HG03354 (cell line): ENCODE results near the gene SCNN1A.

Source experiments
- ATAC-seq: cut with Tn5 transposase; IDR thresholded peaks from one replicate; pipeline ENCODE4 v1.9.1; 2021; ENCODE audit warnings: mild to moderate bottlenecking; ENCODE audit not compliant: unreplicated experiment, poor library complexity, severe bottlenecking

The SCNN1A gene

GRCh38 chr12:6336889-6337853, 38.2 kb downstream of the SCNN1A start:
- no peak for ATAC-seq

- ATAC-seq: peak; percentile 42
Measured at GRCh38 chr12:6336079-6336888, 39.1 kb downstream of the SCNN1A start.

DNA sequence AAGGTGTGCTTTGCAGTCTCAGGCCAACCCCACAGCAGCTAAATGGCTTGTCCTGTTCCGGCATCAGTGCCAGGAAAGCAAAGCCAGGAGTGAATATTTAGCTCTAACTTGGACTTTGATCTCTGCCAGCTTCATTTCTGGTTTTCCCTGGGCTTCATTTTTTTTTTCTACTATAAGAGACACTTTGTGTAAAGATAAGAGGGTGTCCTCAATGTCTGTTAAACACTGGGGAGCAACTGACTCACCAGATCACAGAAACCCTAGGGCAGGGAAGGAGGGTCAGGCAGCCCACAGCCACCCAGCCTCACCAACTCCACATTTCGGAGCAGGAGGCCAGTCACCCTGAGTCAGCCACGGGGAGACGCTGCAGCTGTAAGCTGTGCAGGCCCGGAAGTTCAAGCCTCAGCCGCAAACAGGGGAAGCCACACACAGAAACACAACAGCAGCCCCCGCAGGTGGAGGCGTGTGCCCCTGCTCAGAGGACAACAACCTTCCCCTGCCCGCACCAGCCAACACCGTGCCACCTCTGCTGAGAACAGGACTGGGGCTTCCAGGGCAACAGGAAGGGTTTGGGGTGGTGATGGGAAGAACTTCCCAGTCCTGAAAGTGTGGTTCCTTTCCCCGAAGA, 39.8 kb downstream of the SCNN1A start:
- peak; percentile 72 for ATAC-seq

DNA sequence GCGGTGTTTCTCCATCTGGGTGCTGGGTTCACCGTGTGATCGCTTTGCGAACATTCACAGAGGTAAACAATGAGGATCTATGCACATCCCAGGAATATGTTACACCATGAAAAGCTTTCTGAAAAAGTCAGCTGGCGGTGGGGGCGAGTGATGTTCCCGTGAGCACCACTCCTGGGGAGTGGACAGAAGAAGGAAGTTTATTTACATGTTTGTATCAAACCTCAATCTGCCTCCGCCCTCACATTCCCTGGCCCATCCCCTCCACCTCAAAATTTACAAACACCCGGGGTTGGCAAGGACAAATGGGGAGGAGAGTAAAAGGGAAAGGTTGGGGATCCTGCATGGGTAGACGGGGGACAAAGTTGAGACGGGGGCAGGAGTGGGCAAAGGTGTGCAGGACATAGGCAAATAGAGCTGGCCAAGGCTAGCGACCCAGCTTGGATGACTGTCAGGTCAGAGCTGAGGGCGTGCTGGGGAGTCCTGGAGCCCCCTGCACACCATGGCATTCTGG, 40.4 kb downstream of the SCNN1A start:
- ATAC-seq: no peak

DNA sequence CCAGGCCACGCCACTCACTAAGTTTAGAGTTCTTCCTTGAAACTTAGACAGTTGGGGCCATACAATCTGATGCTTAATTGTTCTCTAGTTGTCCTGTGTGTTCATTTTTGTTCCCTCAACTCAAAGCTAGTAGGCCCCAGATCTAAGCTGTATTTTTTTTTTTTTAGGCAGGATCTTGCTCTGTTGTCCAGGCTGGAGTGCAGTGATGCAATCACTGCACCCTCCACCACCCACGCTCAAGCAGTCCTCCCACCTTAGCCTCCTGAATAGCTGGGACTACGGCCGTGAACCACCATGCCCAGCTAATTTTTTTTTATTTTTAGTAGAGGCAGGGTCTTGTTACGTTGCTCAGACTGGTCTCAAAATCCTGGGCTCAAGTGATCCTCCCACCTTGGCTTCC, 41.0 kb downstream of the SCNN1A start:
- ATAC-seq: no peak

GRCh38 chr12:6333566-6333965, 41.8 kb downstream of the SCNN1A start:
- ATAC-seq: no peak

DNA sequence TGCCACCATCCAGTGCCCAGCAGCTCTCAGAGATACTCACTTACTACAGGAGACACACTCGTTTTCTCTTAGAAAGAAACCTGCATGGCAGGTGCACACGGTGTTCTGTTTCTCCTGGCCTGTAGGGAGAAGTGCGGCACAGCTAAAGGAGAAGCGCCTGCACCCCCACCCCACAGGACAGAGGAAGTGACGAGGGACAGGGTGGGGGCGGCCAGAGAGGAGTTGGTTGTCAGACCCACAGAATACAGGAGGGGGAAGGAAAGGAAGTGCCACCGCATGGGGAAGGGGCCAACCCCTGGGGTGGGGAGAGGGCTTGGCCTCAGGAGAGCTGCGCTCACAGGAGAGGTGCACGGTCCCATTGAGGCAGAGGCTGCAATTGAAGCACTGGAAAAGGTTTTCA, 42.3 kb downstream of the SCNN1A start:
- no peak for ATAC-seq

- ATAC-seq: no peak
Measured at GRCh38 chr12:6332459-6332858, 42.9 kb downstream of the SCNN1A start.

DNA sequence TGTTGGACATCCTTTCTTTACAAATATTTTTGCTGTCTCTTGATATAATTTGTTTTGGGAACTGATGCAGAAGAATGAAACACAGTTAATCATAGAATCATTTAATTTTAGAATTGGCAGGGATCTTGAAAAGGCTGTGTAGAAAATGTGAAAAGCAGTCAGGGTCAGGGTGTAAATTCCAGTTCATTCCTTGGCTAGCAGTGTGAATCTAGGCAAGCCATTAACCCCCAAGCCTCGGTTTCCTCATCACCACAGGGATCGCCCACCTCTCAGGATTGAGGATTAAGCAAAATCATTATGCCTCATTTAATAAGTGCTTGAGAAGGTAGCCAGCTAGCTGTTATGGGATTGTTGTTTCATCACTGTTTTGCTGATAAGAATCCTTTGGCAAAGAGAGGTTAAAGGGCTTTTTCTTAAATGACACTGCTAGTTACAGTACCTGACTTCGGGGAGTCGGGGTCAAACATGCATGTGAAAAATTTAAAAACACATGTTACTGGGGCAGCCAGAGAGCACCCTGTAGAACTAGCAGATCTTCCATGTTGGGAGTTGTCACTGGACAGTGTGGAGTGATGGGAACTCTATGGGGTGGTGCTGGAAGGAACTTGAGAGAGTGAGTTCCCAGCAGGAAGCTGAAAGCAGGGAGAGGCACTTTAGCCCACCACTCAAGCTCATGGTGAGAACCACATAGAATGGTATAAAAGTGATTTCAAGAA, 44.2 kb downstream of the SCNN1A start:
- no peak for ATAC-seq

GRCh38 chr12:6330192-6330591, 45.2 kb downstream of the SCNN1A start:
- peak; percentile 52 for ATAC-seq

GRCh38 chr12:6329703-6330064, 45.7 kb downstream of the SCNN1A start:
- no peak for ATAC-seq

- ATAC-seq: no peak
Measured at GRCh38 chr12:6328945-6329702, 46.2 kb downstream of the SCNN1A start.

DNA sequence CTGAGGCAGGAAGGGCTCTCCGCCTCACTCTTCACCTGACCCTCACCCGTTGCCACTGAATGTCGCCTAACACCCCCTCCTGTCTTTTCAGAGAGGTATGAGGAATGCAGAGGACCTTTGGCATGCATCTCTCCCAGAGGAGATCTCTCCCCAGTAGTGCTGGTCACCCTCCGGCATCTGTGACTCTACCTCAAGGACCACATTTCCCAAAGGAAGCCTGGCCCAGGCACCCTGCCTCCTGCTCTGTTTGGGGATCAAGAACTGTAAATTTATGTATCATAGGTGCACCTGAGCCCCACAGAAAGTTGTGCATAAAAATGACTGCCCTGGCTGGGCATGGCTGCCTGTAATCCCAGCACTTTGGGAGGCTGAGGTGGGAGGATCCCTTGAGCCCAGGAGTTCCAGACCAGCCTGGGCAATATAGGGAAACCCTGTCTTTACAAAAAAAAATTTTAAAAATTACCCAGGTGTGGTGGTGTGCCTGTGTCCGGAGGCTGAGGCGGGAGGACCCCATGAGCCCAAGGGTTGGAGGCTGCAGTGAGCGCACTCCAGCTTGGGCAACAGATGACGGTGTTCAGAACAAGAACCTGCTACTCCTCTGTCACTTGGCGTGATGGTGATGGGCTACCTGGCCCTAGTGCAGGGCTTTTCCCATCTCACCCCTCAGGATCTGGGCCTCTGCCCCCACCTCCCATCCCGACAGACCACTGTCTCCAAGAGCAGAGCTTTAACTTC, 47.2 kb downstream of the SCNN1A start:
- ATAC-seq: no peak

GRCh38 chr12:6327229-6328041, 47.9 kb downstream of the SCNN1A start:
- no peak for ATAC-seq

DNA sequence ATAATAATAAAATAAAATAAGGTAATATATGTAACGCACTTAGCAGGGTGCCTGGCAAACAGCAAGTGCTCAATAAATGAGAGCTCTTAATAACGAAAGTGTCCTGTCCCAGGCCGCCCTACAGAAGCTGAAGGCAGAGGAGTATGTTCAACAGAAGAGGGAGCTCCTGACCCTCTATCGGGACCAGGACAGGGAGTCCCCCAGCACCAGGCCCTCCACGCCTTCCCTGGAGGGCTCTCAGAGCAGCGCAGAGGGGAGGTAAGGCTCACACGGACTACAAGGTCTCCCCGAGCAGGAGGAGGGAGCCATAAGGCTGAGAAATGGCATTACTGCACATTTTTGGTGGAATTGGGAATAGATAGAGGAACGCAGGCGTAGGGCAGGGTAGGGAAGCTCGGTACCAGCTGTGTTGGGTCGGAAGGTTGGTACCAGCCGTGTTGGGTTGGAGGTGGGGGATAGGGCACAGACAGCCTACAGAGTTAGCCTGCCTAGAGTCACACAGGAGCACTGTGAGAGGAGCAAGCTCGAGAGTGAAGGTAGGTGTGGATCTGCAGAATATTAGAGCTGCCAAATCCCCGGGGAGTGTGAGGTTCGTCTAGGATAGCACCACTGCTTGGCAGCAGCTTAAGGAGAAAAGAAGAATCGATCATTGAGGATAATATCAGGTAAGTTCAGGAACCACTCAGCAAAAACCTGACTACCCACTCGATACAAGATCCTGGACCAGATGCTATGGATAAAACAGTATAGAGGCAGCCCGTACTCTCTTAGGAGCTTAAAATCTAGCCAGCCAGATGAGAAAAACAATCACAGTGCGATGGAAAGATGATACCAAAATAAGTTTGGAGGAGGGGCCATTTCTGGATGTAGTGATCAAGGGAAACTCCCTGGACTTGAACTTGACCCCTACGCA, 48.8 kb downstream of the SCNN1A start:
- ATAC-seq: no peak

- ATAC-seq: no peak
Measured at GRCh38 chr12:6324936-6325750, 50.2 kb downstream of the SCNN1A start.
